Lower leg skin (tissue), 4 donors: ENCODE data around the gene RABL3. TPM values are rescaled to one million over a fixed set of nuclear protein-coding genes. Genes with fewer than 3 reads are reported as not detected.

Experiments used
- DNase-seq, 2 donors: peaks; one replicate each; pipeline ENCODE4 v3.0.0-alpha.2; 2019; ENCODE audit warnings: low spot score in 2 of 2
- H3K4me3 ChIP-seq: fragments of 200-600 bp; sonication (generic); 2 replicates; pipeline ENCODE4 v1.5.1; 2017; ENCODE audit warnings: mild to moderate bottlenecking, low read depth; ENCODE audit not compliant: poor library complexity, severe bottlenecking
- CTCF ChIP-seq, 3 donors: fragments of 450-650 bp; IDR thresholded peaks; one replicate each; pipeline ENCODE4 v1.5.1; 2016; ENCODE audit warnings: antibody characterized with exemption in 3 of 3, mild to moderate bottlenecking in 3 of 3, moderate library complexity in 2 of 3
- POLR2A ChIP-seq, 2 donors: fragments of 450-650 bp; IDR thresholded peaks; one replicate each; pipeline ENCODE4 v1.6.1; 2016 to 2017; ENCODE audit warnings: antibody characterized with exemption in 2 of 2, mild to moderate bottlenecking in 1 of 2, moderate library complexity in 1 of 2
- WGBS, 2 donors: methylation state at CpG; one replicate each; pipeline ENCODE4 v1.1.5; 2018; 5-methylcytosine and 5-hydroxymethylcytosine counted together
- intact Hi-C: fragments of 100-400 bp; cut with DNase I; formaldehyde crosslinking; loops from one replicate; pipeline ENCODE4 v1.15.0; 2023; ENCODE audit warnings: low total_unique reads
- total RNA-seq, 4 donors: library from RNA; depleted of rRNA; stranded (reverse); fragments of >200 nt; gene quantifications; one replicate each; pipeline ENCODE4 v1.1.0, GENCODE V29; 2016

The RABL3 gene
- total RNA-seq, 4 donors from 2014 or later, result 8.5 to 27.0 (median 13.1) TPM

GRCh38 chr3:120659285-120659684 lies 83.0 kb downstream of the RABL3 start:
- no peak for DNase-seq
- H3K4me3 ChIP-seq, result no peak overlapping the region
- intact Hi-C loops, result no loop called here
- WGBS, 2 donors, result 89 to 92% methylated on average over 1 of the region's 1 CpG
- TF ChIP-seq POLR2A (IDR thresholded peaks at IDR 0.05) (no peak), CTCF (IDR thresholded peaks at IDR 0.05) (no peak)

GRCh38 chr3:120652896-120653545 lies 89.3 kb downstream of the RABL3 start:
- intact Hi-C loops, result no loop called here
- no peak for DNase-seq
- TF ChIP-seq CTCF (IDR thresholded peaks at IDR 0.05), result no peak
- TF ChIP-seq POLR2A (IDR thresholded peaks at IDR 0.05), result no peak
- WGBS, 2 donors, result 64 to 73% methylated on average over 5 of the region's 5 CpGs
- no peak overlapping the region for H3K4me3 ChIP-seq

DNA sequence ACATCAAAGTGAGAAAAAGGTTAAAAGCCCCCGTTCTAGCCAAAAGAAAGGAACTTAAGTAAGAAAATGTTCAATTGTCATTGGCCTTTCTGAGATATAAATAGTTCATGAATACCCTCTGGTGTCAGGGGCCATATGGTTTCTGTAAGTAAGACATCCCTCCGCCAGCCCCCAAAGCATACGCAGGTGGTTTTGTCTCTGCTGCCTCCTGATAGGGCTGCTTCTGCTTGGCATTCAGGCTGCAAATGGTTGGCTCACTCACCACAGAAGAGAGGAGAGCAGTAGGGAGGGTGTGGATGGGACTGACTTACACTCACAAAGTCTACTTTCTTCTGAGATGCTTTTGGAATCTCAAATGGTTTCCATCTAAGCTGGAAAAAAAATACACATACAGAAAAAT lies 90.0 kb downstream of the RABL3 start:
- intact Hi-C loops, result no loop called here
- DNase-seq, result no peak
- 65 to 77% methylated on average over 3 of the region's 3 CpGs for whole genome bisulfite sequencing, 2 donors
- TF ChIP-seq POLR2A (IDR thresholded peaks at IDR 0.05) (no peak), CTCF (IDR thresholded peaks at IDR 0.05) (no peak)
- H3K4me3 ChIP-seq, result no peak overlapping the region

DNA sequence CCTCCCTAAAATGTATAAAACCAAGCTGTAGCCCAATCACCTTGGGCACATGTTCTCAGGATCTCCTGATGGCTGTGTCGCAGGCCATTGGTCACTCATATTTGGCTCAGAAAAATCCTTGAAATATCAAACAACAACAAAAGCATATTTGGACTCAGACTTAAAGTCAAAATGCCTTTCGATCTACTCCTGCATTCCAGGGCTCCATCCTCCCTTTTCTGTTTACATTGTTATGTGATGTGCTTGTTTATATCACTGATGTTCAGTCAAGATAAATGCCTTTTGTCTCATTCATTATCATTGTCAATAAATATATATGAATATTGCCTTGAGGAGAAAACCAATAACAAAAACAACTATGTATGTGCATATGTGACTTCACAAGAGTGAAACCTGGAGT lies 92.0 kb downstream of the RABL3 start:
- 87 to 88% methylated on average over 2 of the region's 2 CpGs for WGBS, 2 donors
- H3K4me3 ChIP-seq, result no peak overlapping the region
- intact Hi-C loops, result no loop called here
- TF ChIP-seq POLR2A (IDR thresholded peaks at IDR 0.05), result no peak
- no peak for TF ChIP-seq CTCF (IDR thresholded peaks at IDR 0.05)
- DNase-seq, result no peak

DNA sequence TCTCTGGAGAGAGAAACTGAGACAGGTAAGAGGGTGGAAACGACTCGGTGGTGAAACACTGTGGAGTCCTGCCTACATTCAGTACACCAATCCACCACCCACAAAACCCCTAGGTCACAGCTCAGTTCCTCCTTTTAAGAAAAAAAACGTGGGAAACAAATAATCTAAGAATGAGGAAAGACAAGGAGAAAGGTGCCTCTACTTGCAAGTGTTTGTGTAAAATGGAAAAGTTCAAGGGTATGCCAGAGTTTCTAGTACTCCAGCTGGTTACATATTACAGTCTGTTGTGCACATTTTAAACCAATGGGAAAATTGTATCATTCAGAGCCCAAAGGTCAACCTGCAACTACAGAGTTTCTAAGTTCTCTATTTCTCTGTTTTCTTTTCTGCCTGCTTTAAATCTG lies 92.5 kb downstream of the RABL3 start:
- intact Hi-C loops, result no loop called here
- 50 to 59% methylated on average over 3 of the region's 3 CpGs for WGBS, 2 donors
- TF ChIP-seq CTCF (IDR thresholded peaks at IDR 0.05) (no peak), POLR2A (IDR thresholded peaks at IDR 0.05) (no peak)
- H3K4me3 ChIP-seq, result no peak overlapping the region
- DNase-seq, result no peak

DNA sequence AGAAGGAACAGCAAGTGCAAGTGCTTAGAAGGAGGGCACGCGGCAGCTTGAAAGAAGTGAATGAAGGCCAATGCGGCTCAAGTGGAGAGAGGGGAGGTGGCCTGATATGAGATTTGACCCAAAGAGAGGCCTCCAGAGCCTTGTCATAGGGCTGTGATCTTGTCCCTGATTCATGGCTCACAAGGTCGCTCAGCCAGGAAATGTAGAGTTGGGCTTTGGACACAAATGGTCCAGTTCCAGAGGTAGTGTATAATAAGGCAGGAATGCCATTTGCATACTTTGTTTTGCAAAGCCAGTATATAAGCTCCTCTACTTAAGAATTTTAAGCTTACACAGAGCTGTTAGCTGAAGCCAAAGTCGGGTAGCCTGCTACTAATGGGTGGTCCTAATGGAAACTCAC lies 94.0 kb downstream of the RABL3 start:
- no peak for DNase-seq
- intact Hi-C loops, result no loop called here
- TF ChIP-seq CTCF (IDR thresholded peaks at IDR 0.05) (no peak), POLR2A (IDR thresholded peaks at IDR 0.05) (no peak)
- no peak overlapping the region for H3K4me3 ChIP-seq
- WGBS, 2 donors, result 87% methylated on average over 5 of the region's 5 CpGs
